Endothelial cell of umbilical vein (primary cell): ENCODE data around the gene POM121L12.

Experiments used
- POLR2A ChIP-seq: IDR thresholded peaks from 2 replicates; pipeline ENCODE4 v1.6.1; 2012; ENCODE audit warnings: low read depth, mild to moderate bottlenecking, control low read depth, low read length
- TF ChIP-seq, protein P1 (sequence below), 2 donors: IDR thresholded peaks; 1 replicate in 1 of 2; 2 replicates in 1 of 2; pipeline ENCODE4 v1.5.1; 2011; ENCODE audit warnings: low read length in 2 of 2, mild to moderate bottlenecking in 2 of 2, moderate library complexity in 2 of 2, control low read depth in 1 of 2, inconsistent platforms in 1 of 2, low read depth in 1 of 2; ENCODE audit not compliant: insufficient read depth in 1 of 2; ENCODE audit errors: extremely low read depth in 1 of 2

- TF ChIP-seq, protein P1, sequence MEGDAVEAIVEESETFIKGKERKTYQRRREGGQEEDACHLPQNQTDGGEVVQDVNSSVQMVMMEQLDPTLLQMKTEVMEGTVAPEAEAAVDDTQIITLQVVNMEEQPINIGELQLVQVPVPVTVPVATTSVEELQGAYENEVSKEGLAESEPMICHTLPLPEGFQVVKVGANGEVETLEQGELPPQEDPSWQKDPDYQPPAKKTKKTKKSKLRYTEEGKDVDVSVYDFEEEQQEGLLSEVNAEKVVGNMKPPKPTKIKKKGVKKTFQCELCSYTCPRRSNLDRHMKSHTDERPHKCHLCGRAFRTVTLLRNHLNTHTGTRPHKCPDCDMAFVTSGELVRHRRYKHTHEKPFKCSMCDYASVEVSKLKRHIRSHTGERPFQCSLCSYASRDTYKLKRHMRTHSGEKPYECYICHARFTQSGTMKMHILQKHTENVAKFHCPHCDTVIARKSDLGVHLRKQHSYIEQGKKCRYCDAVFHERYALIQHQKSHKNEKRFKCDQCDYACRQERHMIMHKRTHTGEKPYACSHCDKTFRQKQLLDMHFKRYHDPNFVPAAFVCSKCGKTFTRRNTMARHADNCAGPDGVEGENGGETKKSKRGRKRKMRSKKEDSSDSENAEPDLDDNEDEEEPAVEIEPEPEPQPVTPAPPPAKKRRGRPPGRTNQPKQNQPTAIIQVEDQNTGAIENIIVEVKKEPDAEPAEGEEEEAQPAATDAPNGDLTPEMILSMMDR (IDR thresholded peaks at IDR 0.05; ENCODE audit: extremely low read depth in 1 of 2, insufficient read depth in 1 of 2, low read depth in 1 of 2, low read length in 2 of 2): no peak
- TF ChIP-seq POLR2A: no peak
Measured at GRCh38 chr7:53048638-53049037, 13.2 kb downstream of the POM121L12 start.
